Keratinocyte (primary cell): ENCODE measurements around the gene SKAP1. TPM values are rescaled to one million over a fixed set of nuclear protein-coding genes. Genes with fewer than 3 reads are reported as not detected.
"Not testable (repeated sequence)": the region's sequence is repeated elsewhere in the genome, so short reads cannot be mapped to it uniquely, and the experiment has no call there.

Experiments
- DNase-seq: peaks from one replicate; pipeline ENCODE4 v3.0.0-alpha.2; 2011; ENCODE audit warnings: low read depth, missing footprints, low spot score
- FAIRE-seq: peaks from 2 replicates; lab custom pipeline; 2011; peaks lifted over from hg19 to GRCh38; lab: Jason Lieb, UNC
- H2AFZ ChIP-seq: 2 replicates; pipeline ENCODE4 v1.6.0; 2012; ENCODE audit warnings: low read length, control low read depth, inconsistent platforms; ENCODE audit not compliant: control insufficient read depth
- H3K27ac ChIP-seq: 2 replicates; pipeline ENCODE4 v1.5.1; 2011; ENCODE audit warnings: low read length; ENCODE audit not compliant: control insufficient read depth, insufficient read depth
- H3K27me3 ChIP-seq: 3 replicates; pipeline ENCODE4 v1.6.0; 2011; ENCODE audit warnings: low read length; ENCODE audit not compliant: control insufficient read depth, insufficient read depth; ENCODE audit errors: extremely low read depth
- H3K36me3 ChIP-seq, 2 experiments: 2 replicates in 1 of 2; 3 replicates in 1 of 2; pipeline ENCODE4 v1.5.1; 2011; ENCODE audit warnings: low read length in 2 of 2, mild to moderate bottlenecking in 1 of 2; ENCODE audit not compliant: control insufficient read depth in 2 of 2, insufficient read depth in 2 of 2; ENCODE audit errors: extremely low read depth in 1 of 2
- H3K4me1 ChIP-seq: 3 replicates; pipeline ENCODE4 v1.5.1; 2011; ENCODE audit warnings: low read length; ENCODE audit not compliant: control insufficient read depth, insufficient read depth; ENCODE audit errors: extremely low read depth
- H3K4me2 ChIP-seq: 3 replicates; pipeline ENCODE4 v1.6.0; 2011; ENCODE audit warnings: low read depth, low read length; ENCODE audit not compliant: control insufficient read depth, insufficient read depth; ENCODE audit errors: extremely low read depth
- H3K4me3 ChIP-seq, 3 experiments: fragments of 200-600 bp in 1 of 3; sonication (generic) in 1 of 3; 2 replicates in 2 of 3; 3 replicates in 1 of 3; pipeline ENCODE4 v1.5.1; 2011 to 2016; ENCODE audit warnings: low read length in 3 of 3, mild to moderate bottlenecking in 3 of 3, control low read depth in 2 of 3, inconsistent platforms in 1 of 3, low read depth in 1 of 3, mixed read lengths in 1 of 3, mixed run types in 1 of 3, moderate library complexity in 1 of 3; ENCODE audit not compliant: control insufficient read depth in 2 of 3, insufficient read depth in 2 of 3; ENCODE audit errors: extremely low read depth in 1 of 3
- H3K79me2 ChIP-seq: 2 replicates; pipeline ENCODE4 v1.6.0; 2012; ENCODE audit warnings: low read length; ENCODE audit not compliant: control insufficient read depth, insufficient read depth
- H3K9ac ChIP-seq: 3 replicates; pipeline ENCODE4 v1.6.0; 2011; ENCODE audit warnings: low read length; ENCODE audit not compliant: control insufficient read depth, insufficient read depth; ENCODE audit errors: extremely low read depth
- H3K9me1 ChIP-seq: 3 replicates; pipeline ENCODE4 v1.6.0; 2011; ENCODE audit warnings: low read length; ENCODE audit not compliant: control insufficient read depth, insufficient read depth; ENCODE audit errors: extremely low read depth
- H3K9me3 ChIP-seq: 2 replicates; pipeline ENCODE4 v1.5.1; 2012; ENCODE audit warnings: low read depth, low read length; ENCODE audit not compliant: control insufficient read depth
- H4K20me1 ChIP-seq: 3 replicates; pipeline ENCODE4 v1.6.0; 2011; ENCODE audit warnings: low read length; ENCODE audit not compliant: control insufficient read depth, insufficient read depth; ENCODE audit errors: extremely low read depth
- CTCF ChIP-seq, 3 experiments: IDR thresholded peaks in 1 of 3; conservative IDR thresholded peaks in 1 of 3; optimal IDR thresholded peaks in 1 of 3; 2 replicates in 2 of 3; 3 replicates in 1 of 3; pipeline versions ENCODE3 to v1.5.1; 2011; ENCODE audit warnings: low read length in 3 of 3, mild to moderate bottlenecking in 3 of 3, moderate library complexity in 2 of 3, control low read depth in 1 of 3, inconsistent platforms in 1 of 3; ENCODE audit not compliant: insufficient read depth in 2 of 3; ENCODE audit errors: extremely low read depth in 1 of 3
- EZH2 ChIP-seq: IDR thresholded peaks from one replicate; pipeline ENCODE4 v1.6.1; 2012; ENCODE audit warnings: inconsistent platforms, mild to moderate bottlenecking, low read length, moderate library complexity
- dilution Hi-C: fragments of 300-500 bp; cut with MboI; formaldehyde crosslinking; loops from one replicate; pipeline ENCODE4 v1.7.0; 2020; ENCODE audit warnings: low sequenced_read_pairs; ENCODE audit not compliant: extremely low pct_ligation_motif_present
- polyA plus RNA-seq, 5 experiments: library from polyadenylated mRNA; depleted of rRNA in 3 of 5; stranded (reverse) in 3 of 5; stranded (forward) in 1 of 5; unstranded in 1 of 5; fragments of >200 nt; gene quantifications; 1 replicate in 1 of 5; 2 replicates in 3 of 5; 3 replicates in 1 of 5; pipeline versions ENCODE4 v1.2.1 to v1.2.3, GENCODE V29; 2011 to 2012; ENCODE audit warnings: missing spikeins in 2 of 5, low read depth in 1 of 5, low replicate concordance in 1 of 5

The SKAP1 gene
- polyA plus RNA-seq, 1 donor (not counting 4 experiments of a cell fraction or from before 2014, with no cell fraction given), result not detected

- H3K27me3 ChIP-seq, result peaks cover 31% of the 10 kb centered on the region
- dilution Hi-C loops, result no loop called here
- H4K20me1 ChIP-seq, result no peaks in the 10 kb centered on the region
- FAIRE-seq (no peak), DNase-seq (no peak)
- no peak for TF ChIP-seq EZH2
- TF ChIP-seq CTCF (optimal IDR thresholded peaks at IDR 0.05 in 1 of 3, IDR thresholded peaks at IDR 0.05 in 1 of 3, conservative IDR thresholded peaks at IDR 0.05 in 1 of 3; ENCODE audit: extremely low read depth in 1 of 3, insufficient read depth in 2 of 3, low read length in 3 of 3), result no peak
- no peak overlapping the region for H2AFZ ChIP-seq
- no peaks in the 10 kb centered on the region for H3K36me3 ChIP-seq
- no peak overlapping the region for H3K9ac ChIP-seq
- no peaks in the 10 kb centered on the region for H3K79me2 ChIP-seq
- no peaks in the 10 kb centered on the region for H3K9me3 ChIP-seq
- H3K27ac ChIP-seq, result no peak overlapping the region
- no peak overlapping the region for H3K4me3 ChIP-seq
- H3K4me2 ChIP-seq, result no peak overlapping the region
- no peaks in the 10 kb centered on the region for H3K9me1 ChIP-seq
- H3K4me1 ChIP-seq, result no peaks in the 10 kb centered on the region
Observed at GRCh38 chr17:48338720-48339119, 91.3 kb downstream of the SKAP1 start.

- H3K27me3 ChIP-seq, result peaks cover 35% of the 10 kb centered on the region
- H3K9ac ChIP-seq, H3K27ac ChIP-seq, H4K20me1 ChIP-seq, H3K9me1 ChIP-seq, H3K4me1 ChIP-seq, H2AFZ ChIP-seq, H3K79me2 ChIP-seq, H3K4me3 ChIP-seq, H3K36me3 ChIP-seq, FAIRE-seq, H3K9me3 ChIP-seq, H3K4me2 ChIP-seq, dilution Hi-C loops, DNase-seq: not testable (repeated sequence)
Observed at GRCh38 chr17:48337903-48338302, 92.1 kb downstream of the SKAP1 start.

DNA sequence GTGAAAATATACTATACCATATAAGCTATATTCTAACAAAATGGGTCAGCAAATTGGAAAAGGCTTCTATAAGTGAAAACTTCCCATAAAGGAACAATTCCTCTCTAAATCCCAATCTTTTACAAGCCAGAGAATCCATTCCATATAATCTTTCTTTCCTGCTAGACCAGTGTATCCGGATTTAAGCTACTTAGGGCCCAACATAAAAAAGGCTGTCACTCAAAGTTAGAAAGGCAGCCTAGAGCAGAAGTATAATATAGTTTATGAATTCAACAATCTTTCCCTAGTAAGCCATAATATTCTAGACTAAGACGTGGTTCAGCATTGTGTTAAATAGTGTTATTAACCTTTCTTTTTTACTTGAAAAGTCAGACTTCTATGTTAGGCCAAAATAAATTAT lies 93.0 kb downstream of the SKAP1 start:
- dilution Hi-C loops, result no loop called here
- Histone ChIP-seq H3K79me2 (no peaks in the 10 kb centered on the region), H2AFZ (no peak overlapping the region), H3K4me2 (no peak overlapping the region), H3K4me1 (no peaks in the 10 kb centered on the region), H4K20me1 (no peaks in the 10 kb centered on the region), H3K4me3 (no peak overlapping the region), H3K36me3 (no peaks in the 10 kb centered on the region), H3K9me1 (no peaks in the 10 kb centered on the region), H3K27ac (no peak overlapping the region), H3K27me3 (peaks cover 39% of the 10 kb centered on the region), H3K9ac (no peak overlapping the region), H3K9me3 (no peaks in the 10 kb centered on the region)
- no peak for FAIRE-seq
- TF ChIP-seq CTCF (optimal IDR thresholded peaks at IDR 0.05 in 1 of 3, IDR thresholded peaks at IDR 0.05 in 1 of 3, conservative IDR thresholded peaks at IDR 0.05 in 1 of 3; ENCODE audit: extremely low read depth in 1 of 3, insufficient read depth in 2 of 3, low read length in 3 of 3) (no peak), EZH2 (no peak)
- DNase-seq, result no peak
